IMR-90 (cell line): Measurements from ENCODE around the gene LLGL2.

Experiments used
- CHD1 ChIP-seq: IDR thresholded peaks from 2 replicates; pipeline ENCODE4 v1.6.1; 2012; ENCODE audit warnings: low read depth, low read length, improper control_type of control experiment
- FOS ChIP-seq: fragments of 150-350 bp; IDR thresholded peaks from 2 replicates; pipeline ENCODE4 v1.6.1; 2016; ENCODE audit warnings: low read depth, low read length
- MAZ ChIP-seq: IDR thresholded peaks from 2 replicates; pipeline ENCODE4 v1.6.1; 2012; ENCODE audit warnings: low read depth, mild to moderate bottlenecking, low read length, improper control_type of control experiment, moderate library complexity, borderline replicate concordance
- NFE2L2 ChIP-seq: fragments of 150-350 bp; IDR thresholded peaks from 2 replicates; pipeline ENCODE4 v1.6.1; 2016; ENCODE audit warnings: low read depth, mild to moderate bottlenecking, low read length
- POLR2A ChIP-seq: IDR thresholded peaks from 2 replicates; pipeline ENCODE4 v1.6.1; 2012; ENCODE audit warnings: mild to moderate bottlenecking, low read depth, low read length
- RAD21 ChIP-seq: IDR thresholded peaks from 2 replicates; pipeline ENCODE4 v1.6.1; 2012; ENCODE audit warnings: low read length, improper control_type of control experiment
- RCOR1 ChIP-seq: IDR thresholded peaks from 2 replicates; pipeline ENCODE4 v1.6.1; 2012; ENCODE audit warnings: mild to moderate bottlenecking, low read length, improper control_type of control experiment; ENCODE audit not compliant: insufficient replicate concordance
- RFX5 ChIP-seq: IDR thresholded peaks from 2 replicates; pipeline ENCODE4 v1.8.0; 2012; ENCODE audit warnings: low read depth, mild to moderate bottlenecking, low read length, moderate library complexity
- SMC3 ChIP-seq: fragments of 150-350 bp; IDR thresholded peaks from 2 replicates; pipeline ENCODE4 v1.6.1; 2016; ENCODE audit warnings: low read depth, mild to moderate bottlenecking, antibody characterized with exemption, low read length, moderate library complexity
- TF ChIP-seq, protein P1 (sequence below): conservative IDR thresholded peaks from 2 replicates; pipeline ENCODE4 v1.5.1; 2012; ENCODE audit warnings: mild to moderate bottlenecking, low read depth, low read length, improper control_type of control experiment
- TF ChIP-seq, protein P2 (sequence below): fragments of 150-350 bp; IDR thresholded peaks from 2 replicates; pipeline ENCODE4 v1.6.1; 2016; ENCODE audit warnings: low read depth, mild to moderate bottlenecking, low read length, moderate library complexity, borderline replicate concordance

DNA sequence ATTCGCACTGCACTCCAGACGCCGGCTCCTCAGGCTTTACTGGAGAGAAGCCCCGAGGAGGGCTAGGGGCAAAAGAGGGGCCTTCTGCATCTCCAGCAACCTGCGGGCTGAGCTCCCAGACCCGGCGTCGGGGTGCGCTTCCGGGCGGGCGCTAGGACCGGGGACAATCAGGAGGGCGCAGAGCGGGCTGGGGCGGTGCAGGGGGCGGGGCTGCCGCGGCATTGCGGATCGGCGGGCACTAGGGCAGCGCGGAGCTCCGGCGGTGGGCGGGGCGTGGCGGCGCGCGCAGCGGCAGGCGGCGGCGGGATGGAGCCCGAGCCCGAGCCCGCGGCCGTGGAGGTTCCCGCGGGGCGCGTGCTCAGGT lies 9.3 kb upstream of the LLGL2 start, which contains the start of gene TSEN54:
- no peak for TF ChIP-seq RCOR1
- no peak for TF ChIP-seq CHD1
- TF ChIP-seq, protein P1, sequence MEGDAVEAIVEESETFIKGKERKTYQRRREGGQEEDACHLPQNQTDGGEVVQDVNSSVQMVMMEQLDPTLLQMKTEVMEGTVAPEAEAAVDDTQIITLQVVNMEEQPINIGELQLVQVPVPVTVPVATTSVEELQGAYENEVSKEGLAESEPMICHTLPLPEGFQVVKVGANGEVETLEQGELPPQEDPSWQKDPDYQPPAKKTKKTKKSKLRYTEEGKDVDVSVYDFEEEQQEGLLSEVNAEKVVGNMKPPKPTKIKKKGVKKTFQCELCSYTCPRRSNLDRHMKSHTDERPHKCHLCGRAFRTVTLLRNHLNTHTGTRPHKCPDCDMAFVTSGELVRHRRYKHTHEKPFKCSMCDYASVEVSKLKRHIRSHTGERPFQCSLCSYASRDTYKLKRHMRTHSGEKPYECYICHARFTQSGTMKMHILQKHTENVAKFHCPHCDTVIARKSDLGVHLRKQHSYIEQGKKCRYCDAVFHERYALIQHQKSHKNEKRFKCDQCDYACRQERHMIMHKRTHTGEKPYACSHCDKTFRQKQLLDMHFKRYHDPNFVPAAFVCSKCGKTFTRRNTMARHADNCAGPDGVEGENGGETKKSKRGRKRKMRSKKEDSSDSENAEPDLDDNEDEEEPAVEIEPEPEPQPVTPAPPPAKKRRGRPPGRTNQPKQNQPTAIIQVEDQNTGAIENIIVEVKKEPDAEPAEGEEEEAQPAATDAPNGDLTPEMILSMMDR = peak; percentile 4; the same call in 1 of the 2 replicates
- TF ChIP-seq POLR2A = no peak
- TF ChIP-seq RAD21 = no peak
- TF ChIP-seq SMC3 = no peak
- TF ChIP-seq, protein P2, sequence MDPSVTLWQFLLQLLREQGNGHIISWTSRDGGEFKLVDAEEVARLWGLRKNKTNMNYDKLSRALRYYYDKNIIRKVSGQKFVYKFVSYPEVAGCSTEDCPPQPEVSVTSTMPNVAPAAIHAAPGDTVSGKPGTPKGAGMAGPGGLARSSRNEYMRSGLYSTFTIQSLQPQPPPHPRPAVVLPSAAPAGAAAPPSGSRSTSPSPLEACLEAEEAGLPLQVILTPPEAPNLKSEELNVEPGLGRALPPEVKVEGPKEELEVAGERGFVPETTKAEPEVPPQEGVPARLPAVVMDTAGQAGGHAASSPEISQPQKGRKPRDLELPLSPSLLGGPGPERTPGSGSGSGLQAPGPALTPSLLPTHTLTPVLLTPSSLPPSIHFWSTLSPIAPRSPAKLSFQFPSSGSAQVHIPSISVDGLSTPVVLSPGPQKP = no peak
- no peak for TF ChIP-seq NFE2L2
- TF ChIP-seq MAZ = peak; percentile 85; the same call in 1 of the 2 replicates
- no peak for TF ChIP-seq FOS
- no peak for TF ChIP-seq RFX5
